ENCODE data around the gene HDAC10. TPM values are rescaled to one million over a fixed set of nuclear protein-coding genes. Genes with fewer than 3 reads are reported as not detected.

Gene HDAC10
- polyA plus RNA-seq, 1 experiment = 18.2 TPM

DNA sequence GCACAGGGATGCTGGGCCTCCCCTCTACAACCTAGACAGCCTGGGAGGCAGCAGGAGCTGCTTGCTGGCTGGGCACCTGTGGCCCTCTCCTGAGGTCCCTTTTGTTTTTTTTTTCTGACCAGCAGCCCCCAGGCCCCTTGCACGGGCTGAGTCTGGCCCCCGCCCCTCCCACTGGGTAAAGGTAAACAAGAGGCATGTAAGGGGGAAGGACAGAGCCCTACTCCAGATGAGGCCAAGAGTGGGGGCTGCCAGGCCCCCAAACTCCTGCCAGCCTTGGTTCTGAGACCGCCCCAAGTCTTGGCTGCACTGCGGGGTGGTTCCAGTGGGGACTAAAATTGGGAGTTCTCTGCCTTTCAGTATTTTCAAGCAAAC is 47.2 kb upstream of the HDAC10 start:
- Histone ChIP-seq H3K36me3 (ENCODE audit: control insufficient read depth, insufficient read depth, low read length) (peaks cover 20% of the 10 kb centered on the region), H3K4me3 (ENCODE audit: low read depth, low read length) (no peak overlapping the region), H3K27me3 (ENCODE audit: control insufficient read depth, insufficient read depth, low read length) (no peaks in the 10 kb centered on the region)
- DNase-seq (ENCODE audit: low read depth) = no peak
- TF ChIP-seq, protein P1, sequence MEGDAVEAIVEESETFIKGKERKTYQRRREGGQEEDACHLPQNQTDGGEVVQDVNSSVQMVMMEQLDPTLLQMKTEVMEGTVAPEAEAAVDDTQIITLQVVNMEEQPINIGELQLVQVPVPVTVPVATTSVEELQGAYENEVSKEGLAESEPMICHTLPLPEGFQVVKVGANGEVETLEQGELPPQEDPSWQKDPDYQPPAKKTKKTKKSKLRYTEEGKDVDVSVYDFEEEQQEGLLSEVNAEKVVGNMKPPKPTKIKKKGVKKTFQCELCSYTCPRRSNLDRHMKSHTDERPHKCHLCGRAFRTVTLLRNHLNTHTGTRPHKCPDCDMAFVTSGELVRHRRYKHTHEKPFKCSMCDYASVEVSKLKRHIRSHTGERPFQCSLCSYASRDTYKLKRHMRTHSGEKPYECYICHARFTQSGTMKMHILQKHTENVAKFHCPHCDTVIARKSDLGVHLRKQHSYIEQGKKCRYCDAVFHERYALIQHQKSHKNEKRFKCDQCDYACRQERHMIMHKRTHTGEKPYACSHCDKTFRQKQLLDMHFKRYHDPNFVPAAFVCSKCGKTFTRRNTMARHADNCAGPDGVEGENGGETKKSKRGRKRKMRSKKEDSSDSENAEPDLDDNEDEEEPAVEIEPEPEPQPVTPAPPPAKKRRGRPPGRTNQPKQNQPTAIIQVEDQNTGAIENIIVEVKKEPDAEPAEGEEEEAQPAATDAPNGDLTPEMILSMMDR (IDR thresholded peaks at IDR 0.05; ENCODE audit: insufficient read depth, low read depth, low read length) = no peak
- CTCF ChIA-PET = interaction anchor here (0.8 to 1.9 kb wide), 3 partner anchors 22 to 29 kb away, joined by 3 to 8 read pairs (median 6); partner anchors contain the start of gene DENND6B
- POLR2A ChIA-PET = no interaction called here

DNA sequence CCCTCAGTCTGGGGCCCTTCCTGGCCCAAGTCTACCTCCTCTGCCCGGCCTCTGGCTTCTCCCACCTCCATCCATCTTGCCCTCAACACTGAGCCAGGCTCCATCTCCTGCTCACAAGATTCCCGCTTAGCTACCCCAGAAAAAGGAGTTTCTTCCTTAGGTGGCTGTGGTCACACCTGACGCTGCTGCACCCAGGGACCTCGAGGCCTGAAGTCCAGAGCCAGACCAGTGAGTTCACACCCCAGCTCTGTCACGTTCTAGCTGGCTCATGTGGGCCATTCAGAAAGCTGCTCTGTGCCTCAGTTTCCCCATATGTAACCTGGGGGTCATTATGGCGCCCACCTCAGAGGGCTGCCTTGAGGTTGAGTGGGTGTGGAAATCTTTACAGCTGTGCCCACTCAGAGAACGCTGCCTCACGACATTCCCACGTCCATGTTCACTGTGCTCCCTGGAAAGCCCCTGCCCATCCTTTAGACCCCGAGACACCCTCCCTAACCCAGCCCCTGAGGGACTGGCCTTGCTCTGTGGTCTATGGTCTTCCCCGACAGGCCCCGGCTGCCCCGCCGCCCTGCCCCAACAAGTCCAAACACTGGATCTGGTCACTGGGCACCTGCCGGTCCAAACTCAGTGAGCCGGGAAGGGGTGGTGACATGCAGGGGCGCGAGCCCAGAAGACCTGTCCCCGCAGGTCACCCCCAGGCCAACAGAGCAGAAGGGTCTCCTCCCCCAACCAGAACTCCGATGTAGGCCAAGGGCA is 46.6 kb upstream of the HDAC10 start:
- DNase-seq (ENCODE audit: low read depth) = no peak
- ChIA-PET POLR2A (no interaction called here), CTCF (interaction anchor here (1.4 kb wide), 1 partner anchor 30 kb away, joined by 3 read pairs; no protein-coding TSS in a partner anchor)
- TF ChIP-seq, protein P1 (IDR thresholded peaks at IDR 0.05; ENCODE audit: insufficient read depth, low read depth, low read length) = no peak
- Histone ChIP-seq H3K36me3 (ENCODE audit: control insufficient read depth, insufficient read depth, low read length) (peaks cover 20% of the 10 kb centered on the region), H3K4me3 (ENCODE audit: low read depth, low read length) (no peak overlapping the region), H3K27me3 (ENCODE audit: control insufficient read depth, insufficient read depth, low read length) (no peaks in the 10 kb centered on the region)

DNA sequence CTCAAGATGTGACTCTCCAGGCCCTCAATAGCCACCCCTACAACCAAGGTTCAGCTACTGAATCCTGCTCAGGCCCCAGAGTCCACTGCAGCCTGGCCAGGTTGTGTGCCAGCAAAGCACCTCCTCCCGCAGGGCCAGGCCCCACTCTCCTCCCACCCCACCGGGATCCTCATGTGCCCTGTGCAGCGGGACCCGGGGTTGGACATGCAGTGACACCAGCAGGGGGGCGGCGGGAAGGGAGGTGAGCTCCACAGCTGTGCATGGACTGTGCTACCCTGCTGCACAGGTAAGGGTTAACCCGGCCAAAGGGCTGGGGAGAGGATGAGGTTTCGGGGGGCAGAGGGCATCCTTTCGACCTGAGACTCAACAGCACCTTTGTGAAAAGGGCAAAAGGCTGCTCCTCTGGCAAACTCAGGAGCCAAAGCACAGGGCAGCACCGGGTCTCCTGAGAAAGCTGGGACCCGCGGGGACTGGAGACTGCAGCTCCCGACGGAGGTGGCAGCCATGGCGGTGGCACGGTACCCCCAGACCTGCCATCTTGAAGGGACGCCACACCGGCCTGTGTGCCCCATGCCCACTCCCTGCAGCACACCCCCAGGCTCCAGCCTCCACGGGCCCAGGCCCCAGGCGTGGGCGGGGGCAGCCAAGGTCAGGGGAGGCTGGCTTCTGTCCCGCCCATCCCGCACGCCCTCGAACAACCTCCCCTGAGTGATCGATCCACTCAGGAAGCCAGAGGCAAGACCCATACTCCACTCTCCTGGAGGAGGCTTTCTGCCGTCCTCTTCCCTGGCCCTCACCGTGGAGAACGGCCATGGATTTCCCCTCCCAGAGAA is 45.8 kb upstream of the HDAC10 start:
- no peak overlapping the region for H3K4me3 ChIP-seq (ENCODE audit: low read depth, low read length)
- no peak for DNase-seq (ENCODE audit: low read depth)
- H3K27me3 ChIP-seq (ENCODE audit: control insufficient read depth, insufficient read depth, low read length) = no peaks in the 10 kb centered on the region
- ChIA-PET CTCF (interaction anchor here (1.4 kb wide), 1 partner anchor 30 kb away, joined by 3 read pairs; no protein-coding TSS in a partner anchor), POLR2A (no interaction called here)
- peaks cover 18% of the 10 kb centered on the region for H3K36me3 ChIP-seq (ENCODE audit: control insufficient read depth, insufficient read depth, low read length)
- TF ChIP-seq, protein P1 (IDR thresholded peaks at IDR 0.05; ENCODE audit: insufficient read depth, low read depth, low read length) = no peak

DNA sequence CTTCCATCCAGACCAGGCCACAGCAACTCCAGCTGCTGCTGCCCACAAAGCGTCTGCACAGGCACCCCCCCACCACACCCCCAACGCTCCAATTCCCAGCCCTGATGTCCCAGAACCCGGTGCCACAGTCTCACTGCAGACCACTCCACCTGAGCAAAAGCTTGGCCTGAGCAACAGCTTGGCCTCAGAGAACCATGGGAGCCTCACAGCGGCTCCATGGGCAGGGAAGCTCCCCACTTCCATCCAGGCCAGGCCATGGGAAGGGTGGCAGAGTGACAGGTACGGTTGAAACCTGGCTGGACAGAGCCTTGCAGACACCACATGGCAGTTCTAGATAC is 43.2 kb upstream of the HDAC10 start:
- CTCF ChIA-PET = interaction anchor here (0.6 to 3.9 kb wide), 6 partner anchors 10 to 32 kb away, joined by 3 to 25 read pairs (median 12); partner anchors contain the start of gene DENND6B

More for the DNA sequence above, 43.2 kb upstream of the HDAC10 start:
- no peak for DNase-seq (ENCODE audit: low read depth)
- Histone ChIP-seq H3K4me3 (ENCODE audit: low read depth, low read length) (no peak overlapping the region), H3K27me3 (ENCODE audit: control insufficient read depth, insufficient read depth, low read length) (no peaks in the 10 kb centered on the region), H3K36me3 (ENCODE audit: control insufficient read depth, insufficient read depth, low read length) (peaks cover 25% of the 10 kb centered on the region)
- TF ChIP-seq, protein P1 (IDR thresholded peaks at IDR 0.05; ENCODE audit: insufficient read depth, low read depth, low read length) = no peak
- POLR2A ChIA-PET = interaction anchor here (0.5 kb wide), 1 partner anchor 23 kb away, joined by 3 read pairs; no protein-coding TSS in a partner anchor

Data from BJ (cell line).